PC-3 (cell line): ENCODE results near the gene RALGPS1. TPM values are rescaled to one million over a fixed set of nuclear protein-coding genes. Genes with fewer than 3 reads are reported as not detected.

Source experiments
- ATAC-seq: fragments of 200-7000 bp; cut with Tn5 transposase; 2 replicates; pipeline ENCODE4 v1.9.1; 2020; ENCODE audit warnings: mild to moderate bottlenecking, moderate library complexity
- BruUV-seq: library from RNA; stranded (reverse); fragments of 400-500 nt; replicated peaks from 2 replicates; lab custom pipeline; 2021; lab: Mats Ljungman, UMichigan
- CTCF ChIA-PET: fragments of 300-600 bp; sonication (Branson Sonifier 250); formaldehyde crosslinking; loops from one replicate; lab custom pipeline; 2022; ENCODE audit warnings: antibody characterized with exemption; lab: Charles Lee
- POLR2A ChIA-PET: fragments of 300-600 bp; sonication (Branson Sonifier 250); formaldehyde crosslinking; loops from one replicate; lab custom pipeline; 2022; ENCODE audit warnings: antibody characterized with exemption; ENCODE audit not compliant: unreplicated experiment; lab: Charles Lee
- DNase-seq: peaks from one replicate; pipeline ENCODE4 v3.0.0-alpha.2; 2015
- H2AFZ ChIP-seq: fragments of 300-600 bp; sonication (generic); 2 replicates; pipeline ENCODE4 v1.6.0; 2016; ENCODE audit warnings: antibody characterized with exemption, low read length
- H3F3A ChIP-seq: fragments of 300-600 bp; sonication (generic); one replicate; pipeline ENCODE4 v1.6.0; 2017; ENCODE audit warnings: antibody characterized with exemption, low read length, control low read depth, mild to moderate bottlenecking; ENCODE audit not compliant: unreplicated experiment
- H3K27ac ChIP-seq: fragments of 300-600 bp; sonication (generic); 2 replicates; pipeline ENCODE4 v1.5.1; 2016; ENCODE audit warnings: mild to moderate bottlenecking, low read length
- H3K27me3 ChIP-seq: fragments of 300-600 bp; sonication (generic); 2 replicates; pipeline ENCODE4 v1.6.1; 2016; ENCODE audit warnings: low read length, mixed read lengths
- H3K36me3 ChIP-seq: fragments of 300-600 bp; sonication (generic); 2 replicates; pipeline ENCODE4 v1.6.1; 2016; ENCODE audit warnings: low read depth, mixed run types, low read length, mixed read lengths
- H3K4me1 ChIP-seq: fragments of 300-600 bp; sonication (generic); 2 replicates; pipeline ENCODE4 v1.5.1; 2016; ENCODE audit warnings: low read length; ENCODE audit not compliant: insufficient read depth
- H3K4me2 ChIP-seq: fragments of 300-600 bp; sonication (generic); 2 replicates; pipeline ENCODE4 v1.6.0; 2016; ENCODE audit warnings: low read length
- H3K4me3 ChIP-seq: fragments of 300-600 bp; sonication (generic); 2 replicates; pipeline ENCODE4 v1.5.1; 2016; ENCODE audit warnings: mild to moderate bottlenecking, low read length, mixed read lengths
- H3K79me2 ChIP-seq: fragments of 300-600 bp; sonication (generic); 2 replicates; pipeline ENCODE4 v1.6.1; 2017; ENCODE audit warnings: low read length, mixed read lengths
- H3K9ac ChIP-seq: fragments of 300-600 bp; sonication (generic); 2 replicates; pipeline ENCODE4 v1.6.0; 2016; ENCODE audit warnings: mild to moderate bottlenecking, low read length
- H3K9me2 ChIP-seq: fragments of 300-600 bp; sonication (generic); replicated peaks from 2 replicates; pipeline ENCODE4 v1.6.1; 2016; ENCODE audit warnings: mixed run types, low read length, mixed read lengths
- H3K9me3 ChIP-seq: fragments of 300-600 bp; sonication (generic); 2 replicates; pipeline ENCODE4 v1.6.1; 2016; ENCODE audit warnings: low read length, mixed read lengths
- H4K20me1 ChIP-seq: fragments of 300-600 bp; sonication (generic); 2 replicates; pipeline ENCODE4 v1.6.1; 2016; ENCODE audit warnings: low read length, mixed read lengths
- CTCF ChIP-seq: fragments of 300-600 bp; sonication (generic); conservative IDR thresholded peaks from 2 replicates; pipeline ENCODE4 v1.5.1; 2017; ENCODE audit warnings: antibody characterized with exemption, low read depth, mild to moderate bottlenecking, low read length
- EZH2 ChIP-seq: fragments of 300-600 bp; sonication (generic); IDR thresholded peaks from one replicate; pipeline ENCODE4 v1.6.1; 2017; ENCODE audit warnings: antibody characterized with exemption, mild to moderate bottlenecking, low read length; ENCODE audit not compliant: unreplicated experiment
- EZH2phosphoT487 ChIP-seq: fragments of 300-600 bp; sonication (generic); IDR thresholded peaks from 2 replicates; pipeline ENCODE4 v1.6.1; 2018; ENCODE audit warnings: mild to moderate bottlenecking, antibody characterized with exemption, low read length, borderline replicate concordance
- intact Hi-C: fragments of 100-400 bp; cut with micrococcal nuclease; formaldehyde crosslinking; loops from 2 replicates; pipeline ENCODE4 v1.9.0; 2023
- total RNA-seq: library from RNA; depleted of rRNA; stranded (reverse); fragments of >200 nt; gene quantifications from 2 replicates; pipeline ENCODE4 v1.2.3, GENCODE V29; 2014

The RALGPS1 gene
- total RNA-seq, 1 experiment from 2014 or later = 10.2 TPM

- no peaks in the 10 kb centered on the region for H3F3A ChIP-seq
- intact Hi-C loops = no loop called here
- H3K4me1 ChIP-seq = peaks cover 4% of the 10 kb centered on the region; the same call in 1 of the 2 replicates
- H3K9me2 ChIP-seq = no peaks in the 10 kb centered on the region
- no peak overlapping the region for H3K4me2 ChIP-seq
- H3K9me3 ChIP-seq = no peaks in the 10 kb centered on the region
- no peaks in the 10 kb centered on the region for H3K79me2 ChIP-seq
- BruUV-seq = no TSS peak
- no peak for TF ChIP-seq EZH2phosphoT487
- TF ChIP-seq EZH2 = no peak
- TF ChIP-seq CTCF = no peak
- no peaks in the 10 kb centered on the region for H3K36me3 ChIP-seq
- no peaks in the 10 kb centered on the region for H4K20me1 ChIP-seq
- no peak overlapping the region for H3K27ac ChIP-seq
- ChIA-PET CTCF (no interaction called here), POLR2A (interaction anchor here (0.6 kb wide), 1 partner anchor 228 kb away, joined by 7 read pairs; no protein-coding TSS in a partner anchor)
- DNase-seq (no peak), ATAC-seq (no peak)
- H3K27me3 ChIP-seq = no peaks in the 10 kb centered on the region
- H3K4me3 ChIP-seq = no peak overlapping the region
- no peak overlapping the region for H2AFZ ChIP-seq
- no peak overlapping the region for H3K9ac ChIP-seq
These were observed 289.2 kb downstream of the RALGPS1 start for GRCh38 chr9:127203681-127204327.

- no peaks in the 10 kb centered on the region for H3F3A ChIP-seq
- no TSS peak for BruUV-seq
- intact Hi-C loops = no loop called here
- no peaks in the 10 kb centered on the region for H4K20me1 ChIP-seq
- no peaks in the 10 kb centered on the region for H3K79me2 ChIP-seq
- H3K4me1 ChIP-seq = no peaks in the 10 kb centered on the region
- ChIA-PET CTCF (no interaction called here), POLR2A (no interaction called here)
- peak; percentile 38; the same call in 1 of the 2 replicates for ATAC-seq
- no peak overlapping the region for H3K4me3 ChIP-seq
- TF ChIP-seq CTCF = no peak; the same call in 1 of the 2 replicates
- TF ChIP-seq EZH2phosphoT487 = no peak
- TF ChIP-seq EZH2 = no peak
- H3K4me2 ChIP-seq = no peak overlapping the region
- no peak overlapping the region for H3K9ac ChIP-seq
- H3K9me2 ChIP-seq = no peaks in the 10 kb centered on the region
- DNase-seq = peak; percentile 33
- no peaks in the 10 kb centered on the region for H3K9me3 ChIP-seq
- H3K36me3 ChIP-seq = no peaks in the 10 kb centered on the region
- H2AFZ ChIP-seq = no peak overlapping the region
- no peak overlapping the region for H3K27ac ChIP-seq
- H3K27me3 ChIP-seq = no peaks in the 10 kb centered on the region
These were observed 290.3 kb downstream of the RALGPS1 start for GRCh38 chr9:127204771-127205470.

GRCh38 chr9:127205952-127206351 lies 291.4 kb downstream of the RALGPS1 start:
- TF ChIP-seq CTCF (no peak), EZH2phosphoT487 (no peak), EZH2 (no peak)
- Histone ChIP-seq H3K9ac (no peak overlapping the region), H3K4me2 (no peak overlapping the region), H3K4me1 (no peaks in the 10 kb centered on the region), H3K79me2 (no peaks in the 10 kb centered on the region), H3K9me2 (no peaks in the 10 kb centered on the region), H3F3A (no peaks in the 10 kb centered on the region), H3K27ac (no peak overlapping the region), H3K9me3 (no peaks in the 10 kb centered on the region), H3K36me3 (no peaks in the 10 kb centered on the region), H2AFZ (no peak overlapping the region), H4K20me1 (no peaks in the 10 kb centered on the region), H3K4me3 (no peak overlapping the region), H3K27me3 (no peaks in the 10 kb centered on the region)
- no TSS peak for BruUV-seq
- ATAC-seq (no peak), DNase-seq (no peak)
- ChIA-PET CTCF (no interaction called here), POLR2A (no interaction called here)
- intact Hi-C loops = no loop called here
